ENCODE measurements around the gene HSPB6.
A peak's percentile ranks its signal among the peaks of the same experiment; 100 is the strongest.

HSPB6 gene

GRCh38 chr19:35738021-35738886, 18.6 kb downstream of the HSPB6 start:
- ATAC-seq (ENCODE audit: insufficient read depth, low read depth), result no peak
- H3K36me3 ChIP-seq (ENCODE audit: insufficient read depth, low read length), result peaks cover 64% of the 10 kb centered on the region
- H3K4me1 ChIP-seq (ENCODE audit: insufficient read depth, low read length), result peaks cover 36% of the 10 kb centered on the region

GRCh38 chr19:35736913-35737886, 19.6 kb downstream of the HSPB6 start:
- Histone ChIP-seq H3K27me3 (ENCODE audit: insufficient read depth, low read length, poor library complexity) (no peaks in the 10 kb centered on the region), H3K79me2 (ENCODE audit: insufficient read depth, low read length) (no peaks in the 10 kb centered on the region), H3K4me2 (ENCODE audit: insufficient read depth, low read length) (no peak overlapping the region), H3K36me3 (ENCODE audit: insufficient read depth, low read length) (peaks cover 68% of the 10 kb centered on the region), H4K20me1 (ENCODE audit: insufficient read depth, low read length) (peaks cover 26% of the 10 kb centered on the region), H3K4me3 (ENCODE audit: low read depth in 1 of 2, low read length in 2 of 2) (no peak overlapping the region), H3K9me3 (ENCODE audit: insufficient read depth, low read length, severe bottlenecking) (no peaks in the 10 kb centered on the region), H2AFZ (ENCODE audit: low read depth, low read length) (no peak overlapping the region), H3K9ac (ENCODE audit: low read depth, low read length) (no peak overlapping the region), H3K4me1 (ENCODE audit: insufficient read depth, low read length) (peaks cover 30% of the 10 kb centered on the region), H3K27ac (ENCODE audit: low read length) (no peak overlapping the region)
- ATAC-seq (ENCODE audit: insufficient read depth, low read depth) (no peak), DNase-seq (no peak)
- TF ChIP-seq CTCF (IDR thresholded peaks at IDR 0.05; ENCODE audit: borderline replicate concordance, extremely low read depth, low read length, poor library complexity, severe bottlenecking) (peak; percentile 42), EZH2 (IDR thresholded peaks at IDR 0.05; ENCODE audit: borderline replicate concordance, low read depth, low read length, severe bottlenecking) (no peak)

More at GRCh38 chr19:35738021-35738886, 18.6 kb downstream of the HSPB6 start:
- no peak for DNase-seq
- no peaks in the 10 kb centered on the region for H3K9me3 ChIP-seq (ENCODE audit: insufficient read depth, low read length, severe bottlenecking)
- H3K4me3 ChIP-seq (ENCODE audit: low read depth in 1 of 2, low read length in 2 of 2), result no peak overlapping the region
- peaks cover 19% of the 10 kb centered on the region; the same call in 1 of the 2 replicates for H4K20me1 ChIP-seq (ENCODE audit: insufficient read depth, low read length)
- H3K9ac ChIP-seq (ENCODE audit: low read depth, low read length), result no peak overlapping the region
- H3K27ac ChIP-seq (ENCODE audit: low read length), result no peak overlapping the region
- H3K27me3 ChIP-seq (ENCODE audit: insufficient read depth, low read length, poor library complexity), result no peaks in the 10 kb centered on the region
- H3K4me2 ChIP-seq (ENCODE audit: insufficient read depth, low read length), result no peak overlapping the region
- no peak overlapping the region for H2AFZ ChIP-seq (ENCODE audit: low read depth, low read length)
- TF ChIP-seq CTCF (IDR thresholded peaks at IDR 0.05; ENCODE audit: borderline replicate concordance, extremely low read depth, low read length, poor library complexity, severe bottlenecking) (no peak), EZH2 (IDR thresholded peaks at IDR 0.05; ENCODE audit: borderline replicate concordance, low read depth, low read length, severe bottlenecking) (no peak)
- no peaks in the 10 kb centered on the region for H3K79me2 ChIP-seq (ENCODE audit: insufficient read depth, low read length)

GRCh38 chr19:35734889-35735288, 21.9 kb downstream of the HSPB6 start:
- Histone ChIP-seq H4K20me1 (ENCODE audit: insufficient read depth, low read length) (peaks cover 41% of the 10 kb centered on the region), H3K36me3 (ENCODE audit: insufficient read depth, low read length) (peaks cover 90% of the 10 kb centered on the region)

More at GRCh38 chr19:35734889-35735288, 21.9 kb downstream of the HSPB6 start:
- no peak for DNase-seq
- TF ChIP-seq EZH2 (IDR thresholded peaks at IDR 0.05; ENCODE audit: borderline replicate concordance, low read depth, low read length, severe bottlenecking) (no peak), CTCF (IDR thresholded peaks at IDR 0.05; ENCODE audit: borderline replicate concordance, extremely low read depth, low read length, poor library complexity, severe bottlenecking) (no peak)
- Histone ChIP-seq H3K4me3 (ENCODE audit: low read depth in 1 of 2, low read length in 2 of 2) (no peak overlapping the region), H3K27ac (ENCODE audit: low read length) (no peak overlapping the region), H3K79me2 (ENCODE audit: insufficient read depth, low read length) (no peaks in the 10 kb centered on the region), H3K9me3 (ENCODE audit: insufficient read depth, low read length, severe bottlenecking) (no peaks in the 10 kb centered on the region), H3K9ac (ENCODE audit: low read depth, low read length) (no peak overlapping the region), H2AFZ (ENCODE audit: low read depth, low read length) (no peak overlapping the region), H3K4me2 (ENCODE audit: insufficient read depth, low read length) (no peak overlapping the region), H3K27me3 (ENCODE audit: insufficient read depth, low read length, poor library complexity) (no peaks in the 10 kb centered on the region), H3K4me1 (ENCODE audit: insufficient read depth, low read length) (peaks cover 9% of the 10 kb centered on the region)
- no peak for ATAC-seq (ENCODE audit: insufficient read depth, low read depth)

All from DND-41 (cell line).